D341Med (cell line): ENCODE measurements around the gene TAS2R31.
"Not testable (repeated sequence)": the region's sequence is repeated elsewhere in the genome, so short reads cannot be mapped to it uniquely, and the experiment has no call there.

Experiments
- DNase-seq: peaks from one replicate; pipeline ENCODE4 v3.0.0; 2012; ENCODE audit warnings: low spot score

Gene TAS2R31, protein sequence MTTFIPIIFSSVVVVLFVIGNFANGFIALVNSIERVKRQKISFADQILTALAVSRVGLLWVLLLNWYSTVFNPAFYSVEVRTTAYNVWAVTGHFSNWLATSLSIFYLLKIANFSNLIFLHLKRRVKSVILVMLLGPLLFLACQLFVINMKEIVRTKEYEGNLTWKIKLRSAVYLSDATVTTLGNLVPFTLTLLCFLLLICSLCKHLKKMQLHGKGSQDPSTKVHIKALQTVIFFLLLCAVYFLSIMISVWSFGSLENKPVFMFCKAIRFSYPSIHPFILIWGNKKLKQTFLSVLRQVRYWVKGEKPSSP

DNA sequence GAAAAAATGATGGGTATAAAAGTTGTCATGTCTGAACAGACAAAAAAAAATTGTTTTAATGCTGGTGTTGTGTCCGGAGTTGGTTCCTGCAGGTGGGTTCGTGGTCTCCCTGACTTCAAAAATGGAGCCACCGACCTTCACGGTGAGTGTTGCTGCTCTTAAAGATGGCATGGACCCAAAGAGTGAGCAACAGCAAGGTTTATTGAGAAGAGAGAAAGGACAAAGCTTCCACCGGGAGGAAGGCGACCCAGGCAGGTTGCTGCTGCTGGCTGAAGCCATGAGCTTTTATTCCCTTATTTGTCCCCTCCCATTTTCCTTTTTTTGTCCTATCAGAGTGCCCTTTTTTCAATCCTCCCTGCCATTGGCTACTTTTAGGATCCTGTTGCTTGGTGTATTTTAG, at the start of gene TAS2R31:
Gene TAS2R31, minus strand, starts transcription at position 101 of the 400 bp plus-strand sequence. Its CDS starts 72 bp downstream, at position 29.
- no peak for DNase-seq

DNA sequence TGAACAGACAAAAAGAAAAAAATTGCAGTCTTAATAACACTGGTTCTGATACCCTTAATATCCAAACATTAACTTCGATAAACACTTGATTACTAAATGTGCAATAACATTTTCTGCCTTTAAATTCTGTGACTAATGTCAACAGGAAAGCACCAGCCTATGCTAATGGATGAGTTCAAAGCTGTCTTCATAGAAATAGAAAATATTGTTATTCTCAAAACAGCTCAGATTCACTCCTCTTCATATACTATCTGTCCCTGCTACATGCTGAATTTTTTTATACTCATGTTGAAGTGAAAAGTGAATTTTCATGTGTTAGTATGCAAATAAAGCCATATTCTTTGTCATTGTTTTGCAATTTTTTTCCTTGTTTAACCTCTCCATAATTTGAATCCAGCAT, 47.0 kb upstream of the TAS2R31 start:
- DNase-seq, result no peak

DNA sequence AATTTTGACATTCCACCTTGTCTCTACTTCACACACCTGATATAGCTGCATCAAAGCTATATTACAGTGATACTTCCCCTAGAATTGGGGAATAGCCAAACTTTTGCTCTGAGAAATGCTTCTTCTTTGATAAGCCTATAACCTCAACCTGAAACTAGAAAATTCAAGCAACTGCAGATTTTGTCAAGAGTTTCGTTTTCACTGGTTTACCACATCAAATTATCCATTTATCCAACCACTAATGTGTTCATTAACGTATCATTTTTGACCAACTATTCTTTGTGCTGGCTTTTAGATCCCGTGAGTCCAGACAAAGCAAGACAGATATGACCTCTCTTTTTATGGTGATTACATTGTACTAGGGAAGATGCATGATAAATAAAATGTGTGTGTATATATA, 44.4 kb upstream of the TAS2R31 start:
- DNase-seq, result no peak

DNA sequence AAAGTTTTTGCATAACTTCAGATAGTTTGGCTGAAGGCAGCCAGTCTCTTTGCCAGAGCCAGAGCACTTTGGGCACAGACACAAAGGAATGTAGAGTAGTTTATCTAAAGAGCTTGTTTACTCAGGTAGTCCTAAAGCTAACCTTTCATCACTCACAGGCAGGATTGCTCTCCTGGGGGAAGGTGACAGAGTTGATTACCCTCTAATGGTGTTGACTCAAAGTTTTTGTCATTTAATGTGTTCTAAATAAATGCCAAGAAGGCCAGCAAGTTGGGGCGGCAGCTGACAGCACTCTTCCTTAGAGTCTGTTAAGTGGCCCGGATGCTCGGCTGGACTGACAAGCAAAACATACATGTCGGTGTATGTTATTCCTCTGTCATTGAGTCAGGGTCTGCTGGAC, 40.2 kb upstream of the TAS2R31 start:
- no peak for DNase-seq

DNA sequence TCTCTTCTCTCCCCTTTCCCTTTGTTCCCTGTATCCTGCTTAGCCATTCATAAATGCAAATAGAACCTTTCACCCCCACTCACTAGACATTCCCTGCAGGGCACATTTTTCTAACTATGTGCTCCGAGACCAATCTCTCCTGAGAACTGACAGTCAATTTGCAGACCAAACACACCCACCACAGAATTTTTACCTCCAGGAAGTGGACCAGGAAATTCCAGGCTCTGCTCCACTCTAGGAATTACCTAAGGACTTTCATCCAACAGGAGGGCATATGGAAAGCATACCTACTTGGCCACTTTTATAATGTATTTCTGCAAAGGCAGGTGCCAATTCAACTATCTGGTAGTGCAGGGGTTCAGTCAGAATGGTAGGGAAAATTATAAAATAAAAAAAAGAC, 39.8 kb upstream of the TAS2R31 start:
- no peak for DNase-seq

DNA sequence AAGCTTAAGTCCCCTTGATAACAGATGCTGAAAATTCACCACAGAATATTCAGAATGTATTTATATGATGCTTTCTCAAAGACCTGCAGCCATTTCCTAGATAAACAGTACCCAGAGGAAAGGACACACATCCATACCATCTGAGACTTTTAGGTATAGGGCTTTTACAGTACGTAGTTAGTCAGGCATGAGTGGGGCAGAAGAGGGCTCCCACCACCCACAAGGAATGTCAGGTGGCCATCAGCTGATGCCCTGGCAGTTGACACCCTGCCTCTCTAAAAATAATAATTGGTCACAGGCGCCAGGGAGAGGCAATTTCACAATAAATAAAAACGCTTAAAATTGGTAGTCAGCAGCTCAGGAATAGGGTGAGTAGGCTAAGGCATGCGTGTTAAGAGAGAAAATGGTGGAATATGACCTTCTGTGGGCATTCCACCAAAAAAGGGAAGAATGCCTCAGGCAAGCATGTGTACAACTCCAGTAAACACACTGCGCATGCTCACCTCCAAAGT, 38.7 kb upstream of the TAS2R31 start:
- DNase-seq, result no peak

DNA sequence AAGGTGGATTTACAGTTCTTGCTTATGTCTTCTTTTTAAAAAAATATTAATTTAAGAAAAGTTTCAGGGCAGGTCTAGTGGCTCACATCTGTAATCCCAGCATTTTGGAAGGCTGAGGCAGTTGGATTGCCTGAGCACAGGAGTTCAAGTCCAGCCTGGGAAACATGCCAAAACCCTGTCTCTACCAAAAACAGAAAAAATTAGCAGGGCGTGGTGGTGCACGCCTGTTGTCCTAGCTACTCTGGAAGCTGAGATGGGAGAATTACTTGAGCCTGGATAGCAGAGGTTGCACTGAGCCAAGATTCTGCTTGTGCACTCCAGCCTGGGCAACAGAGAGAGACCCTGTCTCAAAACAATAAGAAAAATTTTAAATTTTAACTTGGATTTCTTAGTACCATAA, 36.3 kb upstream of the TAS2R31 start:
- no peak for DNase-seq

DNA sequence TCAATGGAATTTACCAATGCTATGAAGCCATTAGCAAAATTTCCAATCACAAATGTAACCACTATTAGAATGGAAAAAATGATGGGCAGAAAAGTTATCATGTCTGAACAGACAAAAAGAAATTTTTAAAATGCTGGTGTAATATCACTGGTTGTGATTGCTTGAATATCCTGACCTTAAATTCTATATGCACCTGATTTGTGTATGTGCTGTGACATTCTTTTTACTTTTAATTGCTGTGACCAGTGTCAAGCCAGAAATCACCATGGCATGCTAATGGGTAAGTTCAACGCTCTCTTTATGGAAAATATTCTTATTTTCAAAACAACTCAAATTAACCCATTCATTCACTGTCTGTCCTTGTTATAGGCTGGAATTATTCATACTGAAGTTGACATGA, 31.0 kb upstream of the TAS2R31 start, which contains the start of gene TAS2R46:
Gene TAS2R46, minus strand, starts transcription at position 101 of the 400 bp plus-strand sequence. Its CDS starts 0 bp downstream, at position 101.
- not testable (repeated sequence) for DNase-seq

DNA sequence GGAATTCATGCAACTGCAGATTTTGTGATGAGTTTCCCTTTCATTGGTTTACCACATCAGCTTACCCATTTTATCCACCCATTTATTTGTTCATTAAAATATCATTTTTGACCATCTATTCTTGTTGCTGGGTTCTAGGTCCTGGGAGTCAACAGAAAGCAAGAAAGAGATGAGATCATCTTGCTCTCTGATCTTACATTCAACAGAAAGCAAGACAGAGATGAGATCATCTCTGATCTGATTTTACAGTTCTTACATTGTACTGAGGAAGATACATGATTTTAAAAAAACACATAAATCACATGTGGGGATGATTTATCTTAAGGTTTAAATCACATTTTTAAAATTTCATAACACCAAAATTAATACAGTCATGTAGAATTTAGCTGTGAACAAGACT, 28.6 kb upstream of the TAS2R31 start:
- no peak for DNase-seq

DNA sequence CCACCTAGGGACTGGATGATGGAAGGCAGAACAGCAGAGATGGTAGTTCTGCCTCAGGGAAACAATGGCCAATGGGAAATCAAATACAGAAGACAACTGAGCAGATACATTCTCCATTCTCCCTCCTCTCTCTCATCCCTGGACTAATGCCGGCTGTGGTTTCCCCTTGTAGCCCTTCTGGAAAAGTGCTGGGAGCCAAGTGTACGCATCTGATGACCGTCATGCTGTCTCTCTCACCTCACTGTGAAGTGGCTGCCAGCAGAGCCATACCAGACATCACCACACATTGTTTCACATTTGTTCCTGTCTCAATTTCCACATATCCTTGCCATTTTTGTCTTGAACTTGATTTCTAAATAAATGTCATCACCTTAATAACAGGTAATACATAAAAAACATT, 27.8 kb upstream of the TAS2R31 start:
- no peak for DNase-seq

DNA sequence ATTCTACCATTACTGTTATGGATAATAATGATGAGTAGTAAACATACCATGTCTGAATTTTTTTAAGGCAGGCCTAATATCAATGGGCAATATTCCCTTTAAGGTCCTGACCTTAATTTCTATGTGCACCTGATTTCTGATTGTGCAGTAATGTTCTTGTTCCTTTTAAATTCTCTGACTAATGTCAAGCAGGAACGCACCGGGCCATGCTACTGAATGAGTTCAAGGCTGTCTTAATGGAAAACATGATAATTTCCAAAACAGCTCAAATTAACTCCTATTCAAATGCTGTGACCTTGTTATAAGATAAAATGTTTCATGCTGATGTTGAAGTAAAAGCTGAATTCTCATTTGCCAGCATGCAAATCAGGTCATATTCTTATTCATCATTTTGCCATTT, 24.1 kb upstream of the TAS2R31 start:
- DNase-seq, result no peak

DNA sequence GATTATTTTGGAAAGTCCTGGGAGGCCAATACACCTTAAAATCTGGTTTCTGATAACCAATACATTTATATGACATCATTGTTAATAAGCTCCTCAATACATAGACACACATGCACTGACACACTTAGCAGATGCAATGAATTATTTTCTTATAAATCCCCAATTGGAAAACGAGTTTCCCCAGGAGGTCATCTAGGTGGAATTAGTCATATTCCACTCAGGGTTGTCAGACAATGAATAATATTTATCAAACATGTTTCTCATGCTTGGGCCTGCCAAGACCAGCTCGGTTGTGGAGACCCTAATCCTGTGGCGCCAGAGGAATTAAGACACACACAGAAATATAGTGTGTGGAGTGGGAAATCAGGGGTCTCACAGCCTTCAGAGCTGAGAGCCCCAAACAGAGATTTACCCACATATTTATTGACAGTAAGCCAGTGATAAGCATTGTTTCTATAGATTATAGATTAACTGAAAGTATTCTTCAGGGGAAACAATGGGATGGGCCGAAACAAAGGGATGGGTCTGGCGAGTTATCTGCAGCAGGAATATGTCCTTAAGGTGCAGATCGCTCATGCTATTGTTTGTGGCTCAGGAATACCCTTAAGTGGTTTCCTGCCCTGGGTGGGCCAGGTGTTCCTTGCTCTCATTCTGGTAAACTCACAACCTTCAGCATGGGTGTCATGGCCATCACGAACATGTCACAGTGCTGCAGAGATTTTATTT, 18.8 kb upstream of the TAS2R31 start:
- not testable (repeated sequence) for DNase-seq

DNA sequence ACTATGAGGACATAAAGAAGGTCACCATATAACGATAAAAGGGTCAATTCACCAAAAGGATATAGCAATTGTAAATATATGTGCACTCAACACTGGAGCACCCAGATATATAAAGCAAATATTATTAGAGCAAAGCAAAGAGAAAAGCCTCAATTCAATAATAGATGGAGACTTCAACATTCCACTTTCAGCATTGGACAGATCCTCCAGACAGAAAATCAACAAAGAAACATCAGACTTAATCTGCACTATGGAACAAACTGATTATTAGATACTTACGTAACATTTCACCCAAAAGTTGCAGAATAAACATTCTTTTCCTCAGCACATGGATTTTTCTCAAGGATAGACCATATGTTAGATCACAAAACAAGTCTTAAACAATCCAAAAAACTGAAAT, 10.2 kb upstream of the TAS2R31 start:
- DNase-seq, result not testable (repeated sequence)

DNA sequence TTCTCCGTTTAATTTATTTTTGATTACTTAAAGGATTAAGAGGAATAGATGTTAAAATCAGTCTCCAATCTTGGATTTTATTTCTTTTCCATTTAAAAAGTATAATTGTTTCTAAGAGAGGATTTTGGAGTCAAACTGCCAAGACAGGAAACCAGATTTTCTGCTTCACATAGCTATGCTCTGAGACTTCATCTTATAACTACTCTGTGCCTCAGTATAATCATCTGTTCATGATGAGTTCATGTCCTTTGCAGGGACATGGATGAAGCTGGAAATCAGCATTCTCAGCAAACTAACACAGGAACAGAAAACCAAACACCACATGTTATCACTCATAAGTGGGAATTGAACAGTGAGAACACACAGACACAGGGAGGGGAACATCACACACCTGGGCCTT, 9.0 kb upstream of the TAS2R31 start:
- no peak for DNase-seq

DNA sequence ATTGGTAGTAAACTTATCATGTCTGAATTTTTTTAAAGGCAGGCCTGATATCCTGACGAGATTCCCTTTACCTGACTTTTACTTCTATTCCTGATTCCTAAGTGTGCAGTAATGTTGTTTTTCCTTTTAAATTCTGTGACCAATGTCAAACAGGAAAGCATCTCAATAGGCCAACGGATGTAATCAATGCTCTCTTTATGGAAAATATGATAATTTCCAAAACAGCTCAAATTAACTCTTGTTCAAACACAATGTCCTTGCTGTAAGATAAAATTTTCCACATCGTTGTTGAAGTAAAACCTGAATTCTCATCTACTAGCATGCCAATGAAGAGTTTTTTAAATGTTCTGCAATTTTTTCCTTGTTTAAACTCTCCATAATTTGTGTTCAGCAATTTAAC, 8.0 kb upstream of the TAS2R31 start:
- no peak for DNase-seq

DNA sequence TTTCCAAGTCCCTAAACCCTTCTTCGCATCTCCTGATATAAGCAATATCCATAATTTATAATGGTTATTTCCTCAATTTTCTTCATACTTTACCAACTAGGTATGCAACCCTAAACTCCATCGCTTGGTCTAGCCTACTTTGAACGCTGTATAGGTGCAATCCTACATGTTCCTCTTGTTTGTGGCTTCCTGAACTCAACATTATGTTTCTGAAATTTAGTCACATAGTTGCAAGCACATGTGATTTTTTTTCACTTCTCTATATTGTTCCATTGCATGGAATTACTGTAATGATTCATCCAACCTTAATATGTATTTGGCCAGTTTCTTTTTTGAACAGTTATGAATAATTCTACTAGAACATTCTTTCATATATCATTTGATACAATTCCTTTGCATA, 2.8 kb upstream of the TAS2R31 start:
- DNase-seq, result not testable (repeated sequence)

DNA sequence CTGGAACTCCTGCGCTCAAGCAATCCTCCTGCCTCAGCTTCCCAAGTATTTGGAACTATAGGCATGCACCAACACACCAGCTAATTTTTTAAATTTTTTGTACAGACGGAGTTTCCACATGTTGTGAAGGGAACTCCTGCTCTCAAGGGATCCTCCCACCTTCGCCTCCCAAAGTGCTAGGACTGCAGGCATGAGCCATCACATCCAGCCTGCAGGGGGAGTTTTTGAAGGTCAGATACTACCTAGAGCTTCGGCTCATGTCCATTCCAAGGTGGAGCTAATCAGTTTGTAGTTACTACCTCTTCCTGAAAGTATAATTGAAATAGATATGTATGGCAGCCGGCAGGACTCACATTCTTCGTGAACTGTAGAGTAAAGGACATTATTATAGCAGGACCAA, 5.1 kb downstream of the TAS2R31 start:
- DNase-seq, result no peak

DNA sequence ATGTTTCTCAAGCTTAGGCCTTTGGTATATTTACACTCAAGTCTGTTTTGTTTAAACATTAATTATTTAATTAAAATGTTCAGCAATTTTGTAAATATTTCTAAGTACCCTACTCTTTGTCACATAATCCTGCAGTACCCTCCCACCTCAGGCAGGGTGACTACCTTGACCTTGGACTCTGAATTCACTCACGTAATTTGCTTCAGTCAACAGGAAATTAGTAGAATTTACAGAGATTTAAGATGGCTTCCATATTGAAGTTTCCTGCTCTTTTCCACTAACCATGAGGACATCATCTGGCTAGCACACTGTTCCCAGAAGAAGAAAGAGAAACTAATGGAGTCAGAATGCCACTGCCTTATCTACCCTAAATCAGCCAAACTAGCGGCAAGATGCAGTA, 7.8 kb downstream of the TAS2R31 start:
- no peak for DNase-seq

DNA sequence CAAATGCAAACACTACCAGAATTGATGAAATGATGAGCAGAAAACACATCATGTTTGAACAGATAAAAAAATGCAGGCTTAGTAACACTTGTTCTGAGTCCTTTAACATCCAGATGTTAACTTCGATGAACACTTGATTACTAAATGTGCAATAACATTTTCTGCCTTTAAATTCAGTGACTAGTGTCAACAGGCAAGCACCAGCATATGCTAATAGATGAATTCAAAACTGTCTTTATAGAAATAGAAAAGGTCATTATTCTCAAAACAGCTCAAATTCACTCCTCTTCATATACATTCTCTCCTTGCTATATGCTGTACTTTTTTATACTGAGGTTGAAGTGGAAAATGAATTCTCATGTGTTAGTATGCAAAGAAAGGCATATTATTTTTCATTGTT, 8.7 kb downstream of the TAS2R31 start, which contains the start of gene TAS2R19:
Gene TAS2R19, minus strand, starts transcription at position 101 of the 400 bp plus-strand sequence. Its CDS starts 49 bp downstream, at position 52.
- no peak for DNase-seq

DNA sequence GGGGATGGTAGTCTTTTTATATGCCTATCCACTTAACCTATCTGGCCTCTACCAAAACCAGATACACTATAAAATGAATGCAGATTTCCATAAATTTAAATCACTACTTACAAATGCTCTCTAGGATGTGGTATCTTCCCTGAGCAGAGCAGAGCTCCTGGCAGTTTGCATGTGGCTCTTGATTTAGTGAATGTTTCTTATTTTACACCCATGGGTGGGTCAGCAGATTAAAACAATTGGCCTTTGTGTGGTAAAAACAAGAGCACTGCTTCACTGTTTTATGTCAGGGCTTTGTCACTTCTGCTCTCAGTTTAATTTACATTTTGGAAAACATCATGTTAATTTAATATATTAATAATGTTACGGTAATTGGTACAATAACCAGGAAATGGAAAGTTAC, 14.3 kb downstream of the TAS2R31 start:
- DNase-seq, result no peak

DNA sequence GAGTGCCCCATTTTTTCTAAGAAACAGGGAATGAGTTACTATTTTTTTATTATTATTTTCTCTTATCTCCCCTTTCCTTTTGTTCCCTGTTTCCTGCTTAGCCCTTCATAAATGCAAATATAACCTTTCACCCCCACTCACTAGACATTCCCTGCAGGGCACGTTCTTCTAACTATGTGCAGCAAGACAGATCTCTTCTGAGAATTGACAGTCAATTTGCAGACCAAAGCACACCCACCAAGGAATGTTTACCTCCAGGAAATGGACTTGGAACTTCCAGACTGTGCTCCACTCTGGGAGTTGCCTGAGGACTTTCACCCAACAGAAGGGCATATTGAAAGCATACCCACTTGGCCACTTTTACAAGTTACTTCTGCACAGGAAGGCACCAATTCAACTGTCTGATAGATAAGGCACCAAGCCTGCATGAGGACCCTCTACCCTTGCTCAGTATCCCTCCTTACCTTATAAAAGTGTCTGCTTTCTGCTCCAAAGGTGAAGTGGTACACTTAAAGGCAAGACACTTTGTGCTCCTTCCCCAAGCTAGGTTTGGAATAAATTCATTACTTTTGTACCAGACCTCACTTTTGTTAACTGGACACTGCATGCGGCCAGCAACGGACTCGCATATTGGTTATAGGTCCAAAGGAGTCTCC, 15.3 kb downstream of the TAS2R31 start:
- DNase-seq, result no peak

DNA sequence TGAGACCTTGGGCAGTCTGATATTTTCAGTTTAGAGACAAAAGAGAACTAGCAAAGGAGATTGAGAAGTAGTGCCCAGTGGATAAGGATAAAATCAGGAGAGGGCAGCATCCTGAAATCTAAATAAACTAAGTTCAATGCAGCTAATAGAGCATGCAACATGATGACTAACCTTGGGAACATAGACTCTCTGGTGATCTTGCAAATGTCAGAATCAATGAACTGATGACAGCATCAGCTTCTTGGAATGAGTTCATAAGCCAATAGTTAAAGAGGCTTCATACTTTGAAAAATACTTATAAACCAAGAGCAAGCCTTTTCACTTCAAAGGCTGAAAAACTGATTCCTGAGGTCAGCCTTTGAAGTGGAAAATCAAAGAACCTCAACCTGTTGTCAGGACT, 17.0 kb downstream of the TAS2R31 start:
- DNase-seq, result no peak

DNA sequence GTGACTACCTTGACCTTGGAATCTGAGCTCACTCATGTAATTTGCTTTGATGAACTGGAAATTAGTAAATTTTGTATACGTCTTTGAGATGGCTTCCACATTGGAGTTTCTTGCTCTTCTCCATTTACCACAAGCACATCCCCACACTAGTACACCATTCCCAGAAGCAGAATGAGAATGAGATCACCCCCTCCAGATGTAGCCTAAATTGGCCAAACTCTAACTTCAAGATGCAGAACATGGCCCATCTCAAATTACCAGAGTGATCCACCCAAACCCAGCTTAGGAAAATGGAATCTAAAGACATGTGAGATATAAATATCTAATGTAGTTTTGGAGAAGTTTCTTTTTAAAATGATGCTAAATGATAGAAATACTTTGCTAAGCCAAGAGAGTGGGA, 23.6 kb downstream of the TAS2R31 start:
- no peak for DNase-seq
